NAMALWA (cell line): ENCODE data around the gene EMX2.

ENCODE experiments used
- DNase-seq: peaks from one replicate; pipeline ENCODE4 v3.0.0-alpha.2; 2015; ENCODE audit warnings: low spot score

EMX2 gene

GRCh38 chr10:117544711-117545140 is 2.2 kb downstream of the EMX2 start:
- DNase-seq, result no peak

- DNase-seq, result no peak
Observed at GRCh38 chr10:117545141-117546019, 2.8 kb downstream of the EMX2 start.

GRCh38 chr10:117546020-117546580 is 3.6 kb downstream of the EMX2 start:
- no peak for DNase-seq

GRCh38 chr10:117546581-117547015 is 4.1 kb downstream of the EMX2 start:
- no peak for DNase-seq

- no peak for DNase-seq
Observed at GRCh38 chr10:117547016-117547715, 4.6 kb downstream of the EMX2 start.

- no peak for DNase-seq
Observed at GRCh38 chr10:117547716-117548668, 5.4 kb downstream of the EMX2 start.

GRCh38 chr10:117549100-117549585 is 6.6 kb downstream of the EMX2 start:
- no peak for DNase-seq

- no peak for DNase-seq
Observed at GRCh38 chr10:117550076-117550475, 7.5 kb downstream of the EMX2 start.

GRCh38 chr10:117550599-117551329 is 8.2 kb downstream of the EMX2 start:
- no peak for DNase-seq

GRCh38 chr10:117551330-117552155 is 9.0 kb downstream of the EMX2 start:
- no peak for DNase-seq

GRCh38 chr10:117552156-117552631 is 9.6 kb downstream of the EMX2 start:
- DNase-seq, result no peak

- no peak for DNase-seq
Observed at GRCh38 chr10:117552701-117553141, 10.2 kb downstream of the EMX2 start.

- DNase-seq, result no peak
Observed at GRCh38 chr10:117553142-117553814, 10.7 kb downstream of the EMX2 start.

GRCh38 chr10:117553815-117554172 is 11.2 kb downstream of the EMX2 start:
- DNase-seq, result no peak

GRCh38 chr10:117554241-117554814 is 11.8 kb downstream of the EMX2 start:
- DNase-seq, result no peak

- no peak for DNase-seq
Observed at GRCh38 chr10:117555017-117555416, 12.5 kb downstream of the EMX2 start.

GRCh38 chr10:117555863-117556262 is 13.3 kb downstream of the EMX2 start:
- no peak for DNase-seq

GRCh38 chr10:117556356-117556755 is 13.8 kb downstream of the EMX2 start:
- no peak for DNase-seq

- DNase-seq, result no peak
Observed at GRCh38 chr10:117559712-117560111, 17.2 kb downstream of the EMX2 start.
